ENCODE results near the gene KCNG4. TPM values are rescaled to one million over a fixed set of nuclear protein-coding genes. Genes with fewer than 3 reads are reported as not detected.

Gene KCNG4
- total RNA-seq, 1 experiment from 2014 or later: 2.4 TPM

Other genes starting within 250 kb of the KCNG4 start
- not detected in 2 replicates for gene SLC38A8, start 197.2 kb downstream of the KCNG4 start, total RNA-seq (2014; rRNA removed; shearing (Covaris generic))
- gene MBTPS1, start 123.1 kb downstream of the KCNG4 start, total RNA-seq (2014; rRNA removed; shearing (Covaris generic)): 38.2 and 39.2 TPM in 2 replicates
- gene HSDL1, start 94.8 kb downstream of the KCNG4 start, total RNA-seq (2014; rRNA removed; shearing (Covaris generic)): 22.1 and 22.5 TPM in 2 replicates
- 0.18 TPM in 1 of 2 replicates, not detected in the other for gene DNAAF1, start 94.7 kb downstream of the KCNG4 start, total RNA-seq (2014; rRNA removed; shearing (Covaris generic))
- 13.8 and 17.1 TPM in 2 replicates for gene TAF1C, start 53.0 kb downstream of the KCNG4 start, total RNA-seq (2014; rRNA removed; shearing (Covaris generic))
- 0.22 and 0.71 TPM in 2 replicates for gene ADAD2, start 48.9 kb downstream of the KCNG4 start, total RNA-seq (2014; rRNA removed; shearing (Covaris generic))
- gene WFDC1, start 54.9 kb upstream of the KCNG4 start, total RNA-seq (2014; rRNA removed; shearing (Covaris generic)): 0.43 and 0.49 TPM in 2 replicates
- gene ATP2C2, start 128.5 kb upstream of the KCNG4 start, total RNA-seq (2014; rRNA removed; shearing (Covaris generic)): 5.1 and 6.2 TPM in 2 replicates